Measurements from ENCODE around the gene SSTR1.

- TF ChIP-seq CTCF (IDR thresholded peaks at IDR 0.05; ENCODE audit: insufficient read depth, low read length, poor library complexity, severe bottlenecking) (no peak), EZH2phosphoT487 (conservative IDR thresholded peaks at IDR 0.05; ENCODE audit: low read length) (no peak)
These were observed 871 bp upstream of the SSTR1 start for GRCh38 chr14:38206689-38207376.
